ENCODE measurements around the gene CIROP.

- TF ChIP-seq CTCF (IDR thresholded peaks at IDR 0.05; ENCODE audit: low read depth, low read length, poor library complexity, severe bottlenecking), result no peak
- TF ChIP-seq EZH2phosphoT487 (IDR thresholded peaks at IDR 0.05; ENCODE audit: borderline replicate concordance, low read length), result no peak
These were observed 13.2 kb downstream of the CIROP start for GRCh38 chr14:23091294-23092225.
